ENCODE data around the gene AXL.

DNA sequence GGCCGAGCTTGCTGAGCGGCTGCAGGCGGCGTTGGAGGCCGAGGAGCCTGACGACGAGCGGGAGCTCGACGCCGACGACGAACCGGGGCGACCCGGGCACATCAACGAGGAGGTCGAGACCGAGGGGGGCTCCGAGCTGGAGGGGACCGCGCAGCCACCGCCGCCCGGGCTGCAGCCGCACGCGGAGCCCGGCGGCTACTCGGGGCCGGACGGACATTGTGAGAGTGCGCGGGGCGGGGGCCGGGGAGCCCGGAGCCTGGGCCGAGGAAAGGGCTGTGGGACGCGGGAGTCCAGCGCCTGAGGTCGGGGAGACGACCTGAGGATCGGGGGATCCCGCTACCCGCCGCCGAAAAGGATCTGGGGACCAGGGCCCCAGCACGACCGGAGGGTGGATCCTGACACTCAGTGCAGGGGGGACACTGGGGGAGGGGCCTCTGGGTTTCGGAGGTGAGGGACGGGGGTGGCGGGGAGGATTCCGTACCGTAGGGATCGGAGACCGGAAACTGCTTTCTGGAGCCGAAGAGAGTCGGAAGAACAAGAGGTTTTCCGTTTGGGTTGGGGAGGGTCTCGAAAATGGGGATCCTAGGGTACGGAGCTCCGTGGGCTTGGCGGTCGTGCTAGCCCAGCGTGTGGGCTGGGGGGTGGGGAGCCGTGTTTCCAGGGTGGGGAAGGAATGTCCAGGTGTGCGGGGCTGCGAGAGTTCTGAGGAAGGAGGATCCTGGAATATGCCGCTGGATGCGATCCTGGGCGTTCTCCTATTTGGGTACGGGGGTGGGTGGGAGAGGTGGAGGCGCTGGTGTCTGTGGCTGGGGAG lies 45.8 kb downstream of the AXL start:
- no peak for TF ChIP-seq RAD21 (IDR thresholded peaks at IDR 0.05)
- no peak for TF ChIP-seq TAF1 (conservative IDR thresholded peaks at IDR 0.05)
- TF ChIP-seq, protein P1, sequence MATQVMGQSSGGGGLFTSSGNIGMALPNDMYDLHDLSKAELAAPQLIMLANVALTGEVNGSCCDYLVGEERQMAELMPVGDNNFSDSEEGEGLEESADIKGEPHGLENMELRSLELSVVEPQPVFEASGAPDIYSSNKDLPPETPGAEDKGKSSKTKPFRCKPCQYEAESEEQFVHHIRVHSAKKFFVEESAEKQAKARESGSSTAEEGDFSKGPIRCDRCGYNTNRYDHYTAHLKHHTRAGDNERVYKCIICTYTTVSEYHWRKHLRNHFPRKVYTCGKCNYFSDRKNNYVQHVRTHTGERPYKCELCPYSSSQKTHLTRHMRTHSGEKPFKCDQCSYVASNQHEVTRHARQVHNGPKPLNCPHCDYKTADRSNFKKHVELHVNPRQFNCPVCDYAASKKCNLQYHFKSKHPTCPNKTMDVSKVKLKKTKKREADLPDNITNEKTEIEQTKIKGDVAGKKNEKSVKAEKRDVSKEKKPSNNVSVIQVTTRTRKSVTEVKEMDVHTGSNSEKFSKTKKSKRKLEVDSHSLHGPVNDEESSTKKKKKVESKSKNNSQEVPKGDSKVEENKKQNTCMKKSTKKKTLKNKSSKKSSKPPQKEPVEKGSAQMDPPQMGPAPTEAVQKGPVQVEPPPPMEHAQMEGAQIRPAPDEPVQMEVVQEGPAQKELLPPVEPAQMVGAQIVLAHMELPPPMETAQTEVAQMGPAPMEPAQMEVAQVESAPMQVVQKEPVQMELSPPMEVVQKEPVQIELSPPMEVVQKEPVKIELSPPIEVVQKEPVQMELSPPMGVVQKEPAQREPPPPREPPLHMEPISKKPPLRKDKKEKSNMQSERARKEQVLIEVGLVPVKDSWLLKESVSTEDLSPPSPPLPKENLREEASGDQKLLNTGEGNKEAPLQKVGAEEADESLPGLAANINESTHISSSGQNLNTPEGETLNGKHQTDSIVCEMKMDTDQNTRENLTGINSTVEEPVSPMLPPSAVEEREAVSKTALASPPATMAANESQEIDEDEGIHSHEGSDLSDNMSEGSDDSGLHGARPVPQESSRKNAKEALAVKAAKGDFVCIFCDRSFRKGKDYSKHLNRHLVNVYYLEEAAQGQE (IDR thresholded peaks at IDR 0.05), result no peak
- no peak for TF ChIP-seq CTCF (IDR thresholded peaks at IDR 0.05; ENCODE audit: low read depth, low read length, missing input control)
- no peak for TF ChIP-seq YY1 (IDR thresholded peaks at IDR 0.05)
- TF ChIP-seq FOXA1 (IDR thresholded peaks at IDR 0.05), result no peak
- TF ChIP-seq JUND (IDR thresholded peaks at IDR 0.05), result no peak

Data from liver (tissue), 3 donors.